Muscle layer of duodenum (tissue), 2 donors: ENCODE measurements around the gene TIAM1.
"Not testable (repeated sequence)": the region's sequence is repeated elsewhere in the genome, so short reads cannot be mapped to it uniquely, and the experiment has no call there.

Experiments
- H3K27ac ChIP-seq: one replicate; pipeline ENCODE4 v1.7.0; 2013; ENCODE audit warnings: mild to moderate bottlenecking, low read length
- H3K27me3 ChIP-seq: one replicate; pipeline ENCODE4 v1.7.0; 2013; ENCODE audit warnings: low read depth, mild to moderate bottlenecking, control low read depth, low read length
- H3K36me3 ChIP-seq, 2 donors: one replicate each; pipeline ENCODE4 v1.7.0; 2013; ENCODE audit warnings: low read length in 2 of 2, control low read depth in 1 of 2, mild to moderate bottlenecking in 1 of 2; ENCODE audit not compliant: insufficient read depth in 2 of 2, control insufficient read depth in 1 of 2
- H3K4me1 ChIP-seq, 2 donors: one replicate each; pipeline ENCODE4 v1.7.0; 2013; ENCODE audit warnings: low read length in 2 of 2, mild to moderate bottlenecking in 2 of 2, control low read depth in 1 of 2, moderate library complexity in 1 of 2; ENCODE audit not compliant: insufficient read depth in 2 of 2, control insufficient read depth in 1 of 2
- H3K4me3 ChIP-seq, 2 donors: one replicate each; pipeline ENCODE4 v1.7.0; 2013; ENCODE audit warnings: low read length in 2 of 2, low read depth in 1 of 2, mild to moderate bottlenecking in 1 of 2
- H3K9me3 ChIP-seq, 2 donors: one replicate each; pipeline ENCODE4 v1.7.0; 2013; ENCODE audit warnings: low read length in 2 of 2, control low read depth in 1 of 2, mild to moderate bottlenecking in 1 of 2; ENCODE audit not compliant: control insufficient read depth in 1 of 2
- donor health status: healthy.

TIAM1 gene

DNA sequence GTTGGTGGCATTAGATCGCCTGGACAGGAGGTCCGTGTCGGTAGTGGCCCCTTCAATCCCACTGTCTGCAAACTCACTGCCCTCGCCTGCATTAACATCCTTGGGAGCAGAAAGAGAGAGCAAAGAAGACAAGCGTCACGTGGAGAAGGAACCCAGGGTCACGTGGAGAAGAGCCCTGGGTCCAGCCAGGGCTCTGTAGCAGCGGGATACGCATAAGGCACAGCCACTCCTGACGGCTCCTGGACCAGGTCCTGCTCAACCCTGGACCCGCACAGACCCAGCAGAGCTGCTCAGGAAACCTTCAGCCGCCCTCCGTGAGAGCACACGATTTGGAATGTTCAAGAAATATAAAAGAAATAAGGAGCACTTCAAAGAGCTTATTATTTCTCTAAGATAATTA lies 92.0 kb downstream of the TIAM1 start:
- H3K4me3 ChIP-seq = no peak overlapping the region
- no peak overlapping the region for H3K27ac ChIP-seq
- no peaks in the 10 kb centered on the region for H3K27me3 ChIP-seq
- no peaks in the 10 kb centered on the region for H3K4me1 ChIP-seq
- H3K9me3 ChIP-seq = no peaks in the 10 kb centered on the region
- no peaks in the 10 kb centered on the region for H3K36me3 ChIP-seq

DNA sequence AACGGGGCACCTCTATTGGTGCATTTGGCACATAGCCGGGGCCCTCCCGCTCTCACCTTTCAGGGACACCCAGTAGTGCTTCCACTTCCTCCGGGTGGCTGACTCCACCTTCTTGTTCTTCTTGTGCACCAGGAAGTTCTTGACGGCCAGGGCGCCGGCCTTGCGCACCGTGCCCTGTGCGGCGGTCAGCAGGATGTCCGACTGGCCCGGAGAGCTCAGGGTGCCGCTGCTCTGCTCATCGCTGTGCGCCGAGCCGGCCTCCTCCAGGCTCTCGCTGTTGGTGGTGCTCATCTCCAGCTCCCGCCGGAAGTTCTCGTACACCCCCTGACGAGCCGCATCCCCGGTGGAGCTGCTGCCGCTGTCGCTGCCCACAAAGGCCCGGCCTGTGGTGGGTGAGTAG lies 92.4 kb downstream of the TIAM1 start:
- H3K27me3 ChIP-seq = no peaks in the 10 kb centered on the region
- no peaks in the 10 kb centered on the region for H3K9me3 ChIP-seq
- H3K4me3 ChIP-seq = no peak overlapping the region
- no peaks in the 10 kb centered on the region for H3K4me1 ChIP-seq
- H3K36me3 ChIP-seq = no peaks in the 10 kb centered on the region
- H3K27ac ChIP-seq = no peak overlapping the region

DNA sequence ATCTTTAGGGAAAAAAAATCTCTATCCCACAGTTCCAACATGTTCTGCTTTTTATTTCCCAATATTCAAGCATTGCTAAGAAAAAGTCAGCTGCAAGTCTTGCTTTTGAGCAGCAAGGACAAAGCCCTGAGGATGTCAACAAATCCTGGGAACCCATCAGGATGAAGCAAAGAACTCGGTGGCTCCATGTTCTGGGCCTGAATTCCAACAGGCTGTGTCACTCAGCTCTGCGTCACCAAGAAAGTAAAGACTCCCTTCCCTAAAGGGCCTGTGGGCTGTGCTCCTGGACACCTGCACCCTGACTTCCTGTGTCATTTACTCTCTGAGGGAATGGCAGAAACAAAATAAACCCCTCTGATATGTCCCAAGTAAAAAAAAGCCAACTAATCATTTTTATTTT lies 95.5 kb downstream of the TIAM1 start:
- no peaks in the 10 kb centered on the region for H3K36me3 ChIP-seq
- no peaks in the 10 kb centered on the region for H3K4me1 ChIP-seq
- H3K27me3 ChIP-seq = no peaks in the 10 kb centered on the region
- peaks cover 4 to 7% of the 10 kb centered on the region in 2 donors for H3K9me3 ChIP-seq
- H3K27ac ChIP-seq = no peak overlapping the region
- no peak overlapping the region for H3K4me3 ChIP-seq

DNA sequence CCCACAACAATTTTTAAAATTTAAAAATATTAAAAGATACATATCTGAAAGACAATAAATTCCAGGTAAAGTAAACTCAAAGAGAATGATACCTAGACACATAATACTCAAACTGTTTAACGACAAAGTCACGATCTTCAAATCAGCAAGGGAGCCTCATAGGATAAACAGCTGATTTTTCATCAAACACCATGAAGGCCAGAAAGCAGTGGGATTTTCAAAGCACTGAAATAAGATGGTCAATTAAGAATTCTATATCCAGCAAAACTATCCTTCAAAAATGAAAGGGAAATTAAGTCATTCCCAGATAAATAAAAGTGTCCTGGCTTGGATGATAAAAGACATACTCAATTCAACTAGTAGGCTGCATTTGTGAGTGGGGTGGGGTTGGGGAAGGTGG lies 100.5 kb downstream of the TIAM1 start:
- Histone ChIP-seq H3K27ac (no peak overlapping the region), H3K36me3 (no peaks in the 10 kb centered on the region), H3K4me3 (no peak overlapping the region), H3K27me3 (no peaks in the 10 kb centered on the region), H3K9me3 (peaks cover 12 to 15% of the 10 kb centered on the region in 2 donors), H3K4me1 (no peaks in the 10 kb centered on the region)

DNA sequence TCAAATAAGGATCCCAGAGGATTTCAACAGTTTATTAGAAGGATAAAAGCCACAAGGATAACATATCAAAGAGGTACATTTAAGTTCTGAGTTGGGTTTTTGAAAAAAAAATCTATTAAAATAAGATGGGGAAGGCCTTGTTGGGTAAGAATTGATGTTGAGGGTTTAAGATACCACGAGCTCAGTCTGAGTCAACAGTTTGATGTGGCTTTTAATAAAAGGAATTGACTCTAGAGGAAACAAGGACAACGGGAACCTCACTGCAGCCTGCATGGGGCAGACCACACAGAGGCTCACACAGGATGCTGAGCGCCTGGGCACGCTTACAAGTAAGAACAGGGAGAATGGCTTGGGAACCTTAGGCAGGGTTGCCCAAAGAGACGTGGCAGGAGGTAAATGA lies 107.5 kb downstream of the TIAM1 start:
- H3K27me3 ChIP-seq = no peaks in the 10 kb centered on the region
- H3K4me3 ChIP-seq = no peak overlapping the region
- H3K4me1 ChIP-seq = no peaks in the 10 kb centered on the region
- H3K36me3 ChIP-seq = no peaks in the 10 kb centered on the region
- H3K9me3 ChIP-seq = peaks cover 5 to 11% of the 10 kb centered on the region in 2 donors
- no peak overlapping the region for H3K27ac ChIP-seq

DNA sequence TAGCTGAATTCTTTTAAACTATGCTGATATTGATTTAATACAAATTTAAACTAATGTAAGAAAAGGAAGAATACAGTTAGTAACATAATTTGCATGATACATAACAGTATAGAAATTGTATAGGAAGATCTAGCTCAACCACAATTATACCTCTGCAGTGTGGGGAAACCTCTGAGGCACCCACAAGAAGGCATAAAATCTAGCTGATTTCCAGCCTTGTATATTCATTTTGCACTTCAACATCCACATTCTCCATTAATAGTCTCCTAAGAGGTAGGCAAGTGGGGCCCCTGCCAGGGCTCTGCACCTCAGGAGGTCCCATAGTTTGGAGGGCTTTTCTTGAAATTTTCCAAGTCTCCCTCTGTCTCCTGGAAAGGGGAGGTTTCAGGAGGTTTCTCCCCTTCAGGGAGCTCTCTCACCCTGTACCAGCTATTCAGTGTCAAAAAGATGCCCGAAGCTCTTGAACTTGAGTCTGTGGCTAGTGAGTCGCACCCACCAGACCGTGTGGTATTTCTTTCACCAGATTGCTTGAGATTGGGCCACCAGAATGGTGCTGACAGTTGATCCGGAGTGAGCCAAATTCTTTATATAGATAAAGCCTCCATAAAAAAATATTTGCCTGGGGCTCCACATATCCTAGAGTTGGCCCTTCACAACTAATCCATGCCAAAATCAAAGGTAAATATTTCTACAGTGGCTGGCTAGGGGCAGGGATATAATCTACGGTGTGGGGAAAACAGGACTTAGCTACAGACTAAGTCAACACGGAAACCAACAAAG lies 108.2 kb downstream of the TIAM1 start:
- Histone ChIP-seq H3K36me3 (no peaks in the 10 kb centered on the region), H3K27ac (no peak overlapping the region), H3K4me3 (no peak overlapping the region), H3K9me3 (peaks cover 5 to 7% of the 10 kb centered on the region in 2 donors), H3K4me1 (no peaks in the 10 kb centered on the region), H3K27me3 (no peaks in the 10 kb centered on the region)

DNA sequence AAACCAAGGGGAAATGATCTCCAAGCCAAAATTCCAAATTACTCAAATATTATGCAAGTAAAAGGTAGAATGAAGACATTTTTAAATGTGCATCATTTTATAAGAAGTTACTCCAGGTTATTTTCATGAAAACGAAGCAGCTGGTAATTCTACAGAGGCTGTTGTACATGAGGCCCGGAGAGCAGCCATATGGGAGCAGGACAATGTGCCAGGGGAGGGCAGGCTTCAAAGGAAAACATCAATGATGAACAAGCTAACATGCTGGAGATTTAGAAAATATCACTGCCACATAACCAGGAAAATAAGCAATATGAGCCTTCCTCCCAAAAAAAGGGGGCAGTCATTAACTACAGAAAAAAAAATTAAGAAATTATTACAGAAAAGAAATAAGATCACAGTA lies 109.1 kb downstream of the TIAM1 start:
- no peaks in the 10 kb centered on the region for H3K36me3 ChIP-seq
- H3K4me1 ChIP-seq = no peaks in the 10 kb centered on the region
- H3K9me3 ChIP-seq = no peaks in the 10 kb centered on the region
- H3K27ac ChIP-seq = no peak overlapping the region
- no peaks in the 10 kb centered on the region for H3K27me3 ChIP-seq
- H3K4me3 ChIP-seq = no peak overlapping the region

DNA sequence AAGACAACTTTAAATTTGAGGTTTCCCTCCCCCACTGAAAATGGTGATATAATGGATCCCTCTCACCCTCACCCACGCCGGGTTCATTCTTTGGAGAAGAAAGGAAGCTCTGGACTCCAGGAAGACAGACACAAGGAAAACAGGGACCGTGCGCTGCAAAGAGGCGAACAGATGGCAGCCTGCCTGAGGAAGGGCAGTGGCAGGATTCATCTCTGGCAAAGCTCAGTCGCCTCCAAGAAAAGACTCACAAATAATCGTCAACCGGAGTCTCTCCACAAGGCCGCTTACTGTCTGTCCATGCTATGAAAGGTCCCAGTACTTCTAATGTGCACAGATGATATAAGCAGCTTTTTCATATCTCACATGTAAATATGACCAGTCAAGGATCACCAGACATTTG lies 110.3 kb downstream of the TIAM1 start:
- H3K36me3 ChIP-seq = no peaks in the 10 kb centered on the region
- H3K27ac ChIP-seq = no peak overlapping the region

DNA sequence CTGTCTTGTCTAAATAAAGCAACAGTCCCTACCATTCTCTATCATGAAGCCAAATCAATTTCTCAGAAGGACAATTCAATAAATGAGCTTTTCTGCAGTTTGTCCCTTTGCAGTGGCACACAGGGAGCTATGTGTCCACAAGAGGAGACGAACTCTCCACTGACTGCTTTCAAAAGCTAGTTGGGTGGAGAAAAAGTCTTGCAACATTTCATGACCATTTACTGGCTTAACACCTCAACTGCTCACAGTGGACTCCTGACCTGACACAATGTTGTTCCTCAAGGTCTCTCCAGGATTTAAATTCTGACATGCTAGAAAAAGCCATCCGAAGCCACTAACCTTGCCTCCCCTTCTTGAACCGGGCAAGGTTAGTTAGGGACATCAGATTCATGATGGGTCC lies 111.7 kb downstream of the TIAM1 start:
- Histone ChIP-seq H3K27me3 (no peaks in the 10 kb centered on the region), H3K4me3 (no peak overlapping the region), H3K4me1 (no peaks in the 10 kb centered on the region), H3K9me3 (no peaks in the 10 kb centered on the region), H3K36me3 (no peaks in the 10 kb centered on the region), H3K27ac (no peak overlapping the region)

More for the DNA sequence above, 110.3 kb downstream of the TIAM1 start:
- Histone ChIP-seq H3K9me3 (no peaks in the 10 kb centered on the region), H3K27me3 (no peaks in the 10 kb centered on the region), H3K4me3 (no peak overlapping the region), H3K4me1 (no peaks in the 10 kb centered on the region)

DNA sequence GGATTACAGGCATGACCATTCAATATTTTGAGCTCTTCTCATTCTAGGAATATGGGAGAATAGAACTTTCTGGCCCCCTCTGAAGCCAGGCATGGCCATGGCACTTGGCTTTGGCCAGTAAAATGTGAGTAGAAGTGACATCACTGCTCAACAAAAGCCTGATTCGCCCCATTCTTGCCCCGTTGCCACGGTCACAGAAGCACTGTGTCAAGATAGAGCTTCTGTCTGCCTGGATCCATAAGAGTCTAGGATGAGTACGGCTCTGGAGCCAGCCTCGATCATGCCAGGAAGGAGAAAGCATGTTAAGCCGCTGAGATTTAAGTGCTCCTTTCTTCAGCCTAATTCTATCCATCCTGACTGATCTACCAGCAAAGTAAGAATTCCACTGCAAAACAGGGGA lies 113.1 kb downstream of the TIAM1 start:
- Histone ChIP-seq H3K4me1 (no peaks in the 10 kb centered on the region), H3K27ac (no peak overlapping the region), H3K4me3 (no peak overlapping the region), H3K27me3 (no peaks in the 10 kb centered on the region), H3K36me3 (no peaks in the 10 kb centered on the region), H3K9me3 (no peaks in the 10 kb centered on the region)

DNA sequence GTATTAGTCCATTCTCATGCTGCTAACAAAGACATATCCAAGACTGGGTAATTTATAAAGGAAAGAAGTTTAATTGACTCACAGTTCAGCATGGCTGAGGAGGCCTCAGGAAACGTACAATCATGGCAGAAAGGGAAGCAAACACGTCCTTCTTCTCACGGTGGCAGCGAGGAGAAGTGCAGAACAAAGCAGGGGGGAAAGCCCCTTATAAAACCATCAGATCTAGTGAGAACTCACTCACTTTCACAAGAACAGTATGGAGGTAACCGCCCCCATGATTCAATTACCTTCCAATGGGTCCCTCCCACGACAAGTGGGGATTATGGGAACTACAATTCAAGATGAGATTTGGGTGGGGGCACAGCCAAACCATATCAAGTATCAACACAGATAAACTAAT lies 115.3 kb downstream of the TIAM1 start:
- H3K4me1 ChIP-seq, H3K27ac ChIP-seq, H3K9me3 ChIP-seq, H3K36me3 ChIP-seq, H3K4me3 ChIP-seq, H3K27me3 ChIP-seq: not testable (repeated sequence)

DNA sequence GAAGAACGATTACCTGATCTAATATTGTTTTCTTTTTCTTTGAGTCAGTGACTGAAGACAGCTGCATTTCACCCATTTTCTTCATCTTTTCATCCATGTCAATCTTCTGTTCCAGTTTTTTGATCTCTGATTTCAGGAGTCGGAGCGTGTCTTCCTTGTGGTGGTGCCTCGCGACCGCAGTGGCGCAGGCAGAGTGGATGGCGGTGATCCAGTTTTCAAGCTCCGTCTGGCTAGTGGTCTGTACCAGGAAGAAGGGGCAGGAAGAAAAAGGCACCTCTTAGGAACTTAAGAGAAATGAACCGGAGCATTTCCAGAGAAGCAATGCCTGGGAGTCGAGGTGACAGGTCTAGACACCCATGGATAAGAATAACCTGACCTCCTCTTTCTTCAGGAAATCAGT lies 118.3 kb downstream of the TIAM1 start:
- Histone ChIP-seq H3K36me3 (no peaks in the 10 kb centered on the region), H3K4me3 (no peak overlapping the region), H3K27ac (no peak overlapping the region), H3K27me3 (no peaks in the 10 kb centered on the region), H3K4me1 (no peaks in the 10 kb centered on the region), H3K9me3 (no peaks in the 10 kb centered on the region)
